SK-N-MC (cell line): ENCODE measurements around the gene SRR.

Source experiments
- DNase-seq: peaks from one replicate; pipeline ENCODE4 v3.0.0-alpha.2; 2011; ENCODE audit warnings: low read depth, low spot score
- H3K27ac ChIP-seq: fragments of 200-600 bp; sonication (generic); 2 replicates; pipeline ENCODE4 v1.5.1; 2016; ENCODE audit warnings: mixed run types
- H3K36me3 ChIP-seq: fragments of 200-600 bp; sonication (generic); 2 replicates; pipeline ENCODE4 v1.6.1; 2017; ENCODE audit warnings: antibody characterized with exemption, low read length, mixed read lengths; ENCODE audit not compliant: insufficient read depth
- H3K4me3 ChIP-seq: fragments of 200-600 bp; sonication (generic); 2 replicates; pipeline ENCODE4 v1.5.1; 2016
- H3K9ac ChIP-seq: fragments of 200-600 bp; sonication (generic); 2 replicates; pipeline ENCODE4 v1.8.0; 2017; ENCODE audit warnings: mixed run types, mixed read lengths; ENCODE audit not compliant: insufficient read length
- H3K9me3 ChIP-seq: fragments of 200-600 bp; sonication (generic); 2 replicates; pipeline ENCODE4 v1.6.1; 2017; ENCODE audit warnings: low read depth, mild to moderate bottlenecking, antibody characterized with exemption, low read length, moderate library complexity, mixed read lengths
- EZH2 ChIP-seq: fragments of 200-600 bp; sonication (generic); IDR thresholded peaks from one replicate; pipeline ENCODE4 v1.6.1; 2017; ENCODE audit warnings: antibody characterized with exemption
- FOXP2 ChIP-seq: optimal IDR thresholded peaks from 2 replicates; pipeline ENCODE3; 2011; ENCODE audit warnings: mild to moderate bottlenecking, moderate library complexity; ENCODE audit not compliant: insufficient read depth; ENCODE audit errors: extremely low read length, control extremely low read depth
- POLR2AphosphoS5 ChIP-seq: IDR thresholded peaks from 2 replicates; pipeline ENCODE4 v1.6.1; 2012; ENCODE audit warnings: mild to moderate bottlenecking, low read depth, low read length, borderline replicate concordance

SRR gene

GRCh38 chr17:2346475-2346874 lies 42.7 kb downstream of the SRR start:
- Histone ChIP-seq H3K9me3 (no peaks in the 10 kb centered on the region), H3K4me3 (no peak overlapping the region), H3K36me3 (peaks cover 11% of the 10 kb centered on the region), H3K9ac (no peak overlapping the region), H3K27ac (no peak overlapping the region)
- no peak for DNase-seq
- no peak for TF ChIP-seq EZH2
- TF ChIP-seq FOXP2, result no peak
- no peak for TF ChIP-seq POLR2AphosphoS5

- TF ChIP-seq POLR2AphosphoS5 (no peak), FOXP2 (no peak), EZH2 (no peak)
- Histone ChIP-seq H3K9me3 (no peaks in the 10 kb centered on the region), H3K27ac (no peak overlapping the region; the same call in 1 of the 2 replicates), H3K9ac (no peak overlapping the region), H3K36me3 (peaks cover 4% of the 10 kb centered on the region; the same call in 1 of the 2 replicates), H3K4me3 (no peak overlapping the region)
- DNase-seq, result no peak
Observed at GRCh38 chr17:2347805-2348685, 44.3 kb downstream of the SRR start.

GRCh38 chr17:2351269-2351668 lies 47.5 kb downstream of the SRR start:
- Histone ChIP-seq H3K9me3 (no peaks in the 10 kb centered on the region), H3K4me3 (no peak overlapping the region), H3K27ac (no peak overlapping the region), H3K36me3 (no peaks in the 10 kb centered on the region), H3K9ac (no peak overlapping the region)
- no peak for TF ChIP-seq FOXP2
- DNase-seq, result no peak

- no peak for DNase-seq
- H3K36me3 ChIP-seq, result no peaks in the 10 kb centered on the region
- no peak overlapping the region for H3K9ac ChIP-seq
- H3K9me3 ChIP-seq, result no peaks in the 10 kb centered on the region
- H3K4me3 ChIP-seq, result no peak overlapping the region
- H3K27ac ChIP-seq, result no peak overlapping the region
- no peak for TF ChIP-seq EZH2
- TF ChIP-seq POLR2AphosphoS5, result no peak
- no peak for TF ChIP-seq FOXP2
Observed at GRCh38 chr17:2354311-2354710, 50.6 kb downstream of the SRR start.

GRCh38 chr17:2357237-2357636 lies 53.5 kb downstream of the SRR start:
- H3K4me3 ChIP-seq, result no peak overlapping the region
- H3K9ac ChIP-seq, result no peak overlapping the region
- H3K9me3 ChIP-seq, result no peaks in the 10 kb centered on the region
- H3K27ac ChIP-seq, result no peak overlapping the region
- H3K36me3 ChIP-seq, result no peaks in the 10 kb centered on the region
- TF ChIP-seq EZH2 (no peak), FOXP2 (no peak), POLR2AphosphoS5 (no peak)
- DNase-seq, result no peak

GRCh38 chr17:2357931-2358434 lies 54.2 kb downstream of the SRR start:
- TF ChIP-seq POLR2AphosphoS5, result no peak
- TF ChIP-seq EZH2, result no peak
- no peak for TF ChIP-seq FOXP2

GRCh38 chr17:2361010-2361760 lies 57.4 kb downstream of the SRR start:
- Histone ChIP-seq H3K9me3 (no peaks in the 10 kb centered on the region), H3K9ac (no peak overlapping the region), H3K4me3 (no peak overlapping the region), H3K27ac (no peak overlapping the region), H3K36me3 (no peaks in the 10 kb centered on the region; the same call in 1 of the 2 replicates)
- no peak for DNase-seq
- no peak for TF ChIP-seq POLR2AphosphoS5
- no peak for TF ChIP-seq EZH2
- no peak for TF ChIP-seq FOXP2

More at GRCh38 chr17:2357931-2358434, 54.2 kb downstream of the SRR start:
- Histone ChIP-seq H3K4me3 (no peak overlapping the region), H3K9me3 (no peaks in the 10 kb centered on the region), H3K9ac (no peak overlapping the region), H3K27ac (no peak overlapping the region), H3K36me3 (no peaks in the 10 kb centered on the region)
- no peak for DNase-seq

GRCh38 chr17:2362016-2362415 lies 58.3 kb downstream of the SRR start:
- Histone ChIP-seq H3K27ac (no peak overlapping the region), H3K9me3 (no peaks in the 10 kb centered on the region), H3K36me3 (no peaks in the 10 kb centered on the region; the same call in 1 of the 2 replicates), H3K9ac (no peak overlapping the region), H3K4me3 (no peak overlapping the region)
- no peak for DNase-seq
- no peak for TF ChIP-seq POLR2AphosphoS5
- TF ChIP-seq EZH2, result no peak
- TF ChIP-seq FOXP2, result no peak
